Measurements from ENCODE around the gene ASB4.
"Not testable (repeated sequence)": the region's sequence is repeated elsewhere in the genome, so short reads cannot be mapped to it uniquely, and the experiment has no call there.

The ASB4 gene, protein sequence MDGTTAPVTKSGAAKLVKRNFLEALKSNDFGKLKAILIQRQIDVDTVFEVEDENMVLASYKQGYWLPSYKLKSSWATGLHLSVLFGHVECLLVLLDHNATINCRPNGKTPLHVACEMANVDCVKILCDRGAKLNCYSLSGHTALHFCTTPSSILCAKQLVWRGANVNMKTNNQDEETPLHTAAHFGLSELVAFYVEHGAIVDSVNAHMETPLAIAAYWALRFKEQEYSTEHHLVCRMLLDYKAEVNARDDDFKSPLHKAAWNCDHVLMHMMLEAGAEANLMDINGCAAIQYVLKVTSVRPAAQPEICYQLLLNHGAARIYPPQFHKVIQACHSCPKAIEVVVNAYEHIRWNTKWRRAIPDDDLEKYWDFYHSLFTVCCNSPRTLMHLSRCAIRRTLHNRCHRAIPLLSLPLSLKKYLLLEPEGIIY

GRCh38 chr7:95485391-95486123 is at the start of gene ASB4:
TSS of gene ASB4 (plus strand) at chr7:95485943. CDS start at chr7:95485972, 29 bp downstream.
- no peak for DNase-seq

GRCh38 chr7:95436407-95436806 is 49.3 kb upstream of the ASB4 start:
- no peak for DNase-seq

DNA sequence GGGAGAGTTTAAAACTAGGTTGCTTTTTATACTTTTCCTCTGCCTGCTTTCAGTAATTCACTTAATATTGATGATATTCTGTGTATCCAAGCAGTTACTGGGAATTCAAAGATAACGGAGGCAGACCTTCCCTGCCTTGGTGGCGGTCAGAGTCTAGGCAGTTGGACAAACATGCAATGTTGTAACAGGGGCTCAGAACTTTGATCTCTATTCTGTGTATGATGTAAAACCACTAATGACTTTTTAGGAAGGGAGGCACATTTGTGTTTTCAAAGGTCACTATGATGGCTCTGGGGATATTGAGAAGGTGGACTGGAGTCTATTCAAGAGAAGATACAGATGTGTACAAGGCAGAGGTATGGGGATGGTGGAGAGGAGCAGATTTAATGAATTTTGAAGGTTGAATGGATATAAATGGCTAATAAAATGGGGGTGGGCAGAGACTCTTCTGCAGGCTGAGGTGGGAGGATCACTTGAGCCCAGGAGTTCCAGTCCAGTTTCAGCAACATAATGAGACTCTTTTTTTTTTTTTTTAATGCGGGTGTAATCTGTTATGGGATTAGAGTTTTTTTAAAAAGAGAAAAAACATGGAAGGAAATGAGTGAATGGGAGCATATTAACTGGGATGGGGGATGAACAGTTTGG is 45.2 kb upstream of the ASB4 start:
- no peak for DNase-seq

DNA sequence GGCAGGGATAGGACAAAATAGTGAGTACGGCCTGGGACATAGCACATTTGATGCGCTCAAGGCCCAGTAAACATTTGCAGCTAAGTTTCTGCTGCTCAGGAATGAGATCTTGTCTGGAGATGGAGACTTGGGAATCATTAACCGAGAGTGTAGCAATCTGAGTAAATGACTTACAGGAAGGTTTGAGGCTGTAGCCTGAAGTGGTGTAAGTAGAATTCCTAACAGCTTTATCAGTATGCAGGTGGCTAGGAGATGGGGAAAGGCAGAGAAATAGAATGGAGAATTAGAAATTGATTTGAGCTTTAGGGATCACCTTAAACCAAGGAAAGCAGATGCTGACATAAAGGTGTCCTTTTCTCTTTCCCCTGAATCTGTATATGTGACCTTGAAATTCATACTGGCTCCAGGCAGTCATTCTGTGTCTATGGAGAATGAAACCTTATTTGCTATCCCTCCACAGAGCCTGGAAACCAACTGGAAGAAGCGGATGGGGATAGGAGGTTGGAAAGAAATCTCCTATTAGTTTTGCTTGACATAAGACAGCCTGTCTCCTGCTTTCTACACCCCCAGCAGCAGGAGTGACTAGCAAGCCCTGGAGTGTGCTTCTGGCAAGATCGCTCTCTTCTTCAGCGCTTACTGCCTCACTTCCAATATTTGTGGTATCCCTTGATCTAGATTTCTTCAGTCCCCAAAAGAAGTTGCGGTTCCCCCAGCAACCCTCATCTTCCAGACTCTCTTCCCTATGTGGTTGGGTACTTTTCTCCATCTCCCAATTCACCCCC is 44.5 kb upstream of the ASB4 start:
- DNase-seq, result no peak

DNA sequence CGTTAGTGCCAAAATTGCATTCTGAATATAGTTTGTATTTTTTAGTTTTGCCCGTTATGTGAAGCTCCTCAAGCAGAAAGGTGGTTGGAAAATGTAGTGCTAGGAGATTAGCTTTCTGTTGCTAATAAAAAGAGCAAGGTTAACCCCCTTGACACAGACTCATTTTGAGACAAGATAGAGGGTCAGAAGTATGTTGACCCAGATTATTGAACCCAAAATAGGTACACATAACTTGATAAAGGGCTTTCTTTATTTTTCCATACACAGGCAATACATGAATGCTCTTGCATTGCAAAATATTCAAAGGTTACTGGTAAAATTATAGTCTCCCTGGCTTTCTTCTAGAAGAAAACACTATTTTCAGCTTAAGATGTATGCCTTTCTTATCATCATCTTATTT is 40.9 kb upstream of the ASB4 start:
- no peak for DNase-seq

DNA sequence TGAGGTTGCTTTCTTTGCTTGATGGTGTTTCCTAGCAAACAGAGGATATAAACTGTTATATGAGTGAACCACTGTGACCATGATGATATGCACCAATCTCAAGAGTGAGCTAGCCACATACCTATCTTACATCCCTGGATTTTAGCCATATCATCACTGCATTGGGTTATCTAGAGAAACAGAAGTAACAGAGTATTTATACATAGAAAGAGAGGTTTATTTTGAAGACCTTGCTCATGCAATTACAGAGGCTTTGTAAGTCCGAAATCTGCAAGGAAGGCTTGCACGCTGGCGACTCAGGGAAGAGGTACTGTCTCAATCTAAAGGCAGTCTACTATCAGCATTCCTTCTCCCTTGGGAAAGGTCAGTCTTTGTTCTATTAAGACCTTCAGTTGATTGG is 39.1 kb upstream of the ASB4 start:
- no peak for DNase-seq

GRCh38 chr7:95454438-95455045 is 31.2 kb upstream of the ASB4 start:
- DNase-seq, result no peak

DNA sequence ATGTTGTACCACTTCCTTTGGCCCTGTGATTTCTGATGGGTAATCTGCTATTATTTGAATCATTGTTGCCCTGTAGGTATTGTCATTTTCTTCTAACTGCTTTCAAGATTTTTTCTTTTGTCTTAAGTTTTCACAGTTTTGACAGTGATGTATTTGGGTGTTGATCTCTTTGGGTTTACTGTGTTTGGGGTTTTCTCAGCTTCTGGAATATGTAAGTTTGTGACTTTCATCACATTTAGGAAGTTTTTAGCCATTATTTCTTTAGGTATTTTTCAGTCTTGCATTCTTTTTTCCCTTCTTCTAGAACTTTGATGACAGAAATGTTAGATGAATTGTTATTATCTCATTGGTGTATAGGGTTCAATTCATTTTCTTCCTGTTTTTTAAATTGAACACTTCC is 27.8 kb upstream of the ASB4 start:
- DNase-seq, result no peak

DNA sequence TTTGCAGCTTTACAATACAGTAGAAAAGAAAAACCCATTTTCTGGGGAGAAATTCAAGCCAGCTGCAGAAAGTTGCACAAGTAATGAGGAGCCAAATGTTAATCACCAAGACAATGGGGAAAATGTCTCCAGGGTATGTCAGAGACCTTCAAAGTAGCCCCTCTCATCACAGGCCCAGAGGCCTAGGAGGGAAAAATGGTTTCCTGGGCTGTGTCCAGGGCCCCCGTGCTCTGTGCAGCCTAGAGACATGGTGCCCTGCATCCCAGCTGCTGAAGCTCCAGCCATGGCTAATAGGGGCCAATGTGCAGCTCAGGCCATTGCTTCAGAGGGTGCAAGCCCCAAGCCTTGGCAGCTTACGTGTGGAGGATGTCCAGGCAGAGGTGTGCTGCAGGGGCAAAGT is 25.1 kb upstream of the ASB4 start:
- not testable (repeated sequence) for DNase-seq

DNA sequence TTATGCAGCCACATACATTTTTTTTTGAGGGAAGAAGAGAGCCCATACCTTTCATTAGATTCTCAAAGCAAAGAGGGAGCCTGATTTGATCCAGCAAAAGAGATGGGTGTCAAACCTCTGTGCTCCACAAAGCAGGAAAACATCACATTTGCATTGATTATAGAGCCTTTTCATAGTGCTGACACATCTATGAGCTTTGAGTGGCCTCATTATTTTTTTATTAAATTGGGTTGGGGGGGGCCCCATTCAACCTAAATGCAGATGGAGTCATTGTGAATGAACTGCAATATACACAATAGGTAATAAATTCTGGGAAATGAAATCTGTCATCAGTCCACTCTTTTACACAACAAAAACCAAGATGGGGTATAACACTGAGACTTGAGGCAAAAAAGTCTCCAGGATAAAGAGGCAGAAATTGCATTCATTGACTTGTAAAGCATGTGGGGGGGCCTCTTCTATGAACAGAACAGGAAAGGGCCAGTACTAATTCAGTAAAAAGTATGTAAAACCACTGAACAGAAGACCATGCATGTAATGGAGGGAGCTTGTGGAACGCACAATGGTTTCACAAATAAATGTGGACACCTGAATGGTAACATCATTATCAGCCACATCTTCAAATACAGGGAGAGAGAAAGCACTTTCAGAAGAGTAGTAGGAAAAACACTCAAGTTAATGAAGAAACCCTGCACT is 17.7 kb upstream of the ASB4 start:
- DNase-seq, result no peak

GRCh38 chr7:95469187-95469586 is 16.6 kb upstream of the ASB4 start:
- DNase-seq, result no peak

GRCh38 chr7:95469848-95470247 is 15.9 kb upstream of the ASB4 start:
- DNase-seq, result no peak

DNA sequence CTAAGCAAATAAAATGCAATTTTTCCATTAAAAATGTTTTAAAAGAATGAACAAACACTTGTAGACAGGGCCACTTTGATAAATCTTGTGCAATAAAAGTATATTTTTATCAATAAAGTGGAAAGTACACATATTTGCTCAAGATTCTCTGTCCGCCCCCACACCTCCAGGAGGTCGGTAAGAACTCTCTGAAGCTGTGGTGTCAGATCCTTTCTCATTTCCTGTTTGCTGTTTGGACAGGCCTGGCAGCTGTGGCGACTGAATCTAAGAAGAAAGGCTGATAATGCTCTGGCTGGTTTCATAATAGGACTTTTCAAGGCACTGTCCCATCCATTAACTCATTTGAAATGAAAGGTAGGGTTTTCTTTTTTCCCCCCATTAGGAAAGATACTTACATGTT is 15.3 kb upstream of the ASB4 start:
- peak; percentile 29 to 68 for DNase-seq

- no peak for DNase-seq
Measured at GRCh38 chr7:95471071-95471470, 14.7 kb upstream of the ASB4 start.

- no peak for DNase-seq
Measured at GRCh38 chr7:95472581-95473161, 13.1 kb upstream of the ASB4 start.

DNA sequence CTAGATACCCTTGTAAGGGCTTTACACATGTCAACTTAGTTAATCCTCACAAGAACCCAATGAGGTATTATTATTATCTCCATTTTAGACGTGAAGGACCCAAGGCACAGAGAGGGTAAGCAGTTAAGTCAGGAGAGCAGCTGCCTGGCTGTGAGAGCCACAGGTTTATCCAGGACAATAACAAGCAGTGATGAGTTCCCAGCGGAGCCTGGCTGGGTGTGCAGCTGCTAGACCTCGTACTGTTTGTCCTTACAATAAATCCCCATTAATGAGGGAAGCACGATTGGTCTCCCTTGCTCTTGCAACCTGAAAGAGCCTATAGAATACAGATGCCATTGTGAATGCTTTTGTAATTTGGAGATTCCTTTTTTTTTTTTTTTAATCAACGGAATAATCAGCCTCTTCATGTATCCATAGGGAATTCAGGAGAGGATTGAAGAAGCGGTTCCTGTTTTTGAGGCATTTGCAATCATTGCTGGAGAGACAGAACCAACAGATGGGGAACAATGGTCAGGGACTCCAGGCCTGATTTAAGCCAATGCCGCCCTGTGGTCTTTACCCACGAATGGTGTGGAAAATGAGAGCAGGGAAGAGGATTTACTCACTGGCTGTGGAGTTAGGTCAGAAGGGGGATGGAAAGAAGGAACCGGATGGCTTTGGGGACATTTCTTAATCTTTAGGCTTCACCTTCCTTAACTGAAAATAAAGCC is 12.3 kb upstream of the ASB4 start:
- no peak for DNase-seq

DNA sequence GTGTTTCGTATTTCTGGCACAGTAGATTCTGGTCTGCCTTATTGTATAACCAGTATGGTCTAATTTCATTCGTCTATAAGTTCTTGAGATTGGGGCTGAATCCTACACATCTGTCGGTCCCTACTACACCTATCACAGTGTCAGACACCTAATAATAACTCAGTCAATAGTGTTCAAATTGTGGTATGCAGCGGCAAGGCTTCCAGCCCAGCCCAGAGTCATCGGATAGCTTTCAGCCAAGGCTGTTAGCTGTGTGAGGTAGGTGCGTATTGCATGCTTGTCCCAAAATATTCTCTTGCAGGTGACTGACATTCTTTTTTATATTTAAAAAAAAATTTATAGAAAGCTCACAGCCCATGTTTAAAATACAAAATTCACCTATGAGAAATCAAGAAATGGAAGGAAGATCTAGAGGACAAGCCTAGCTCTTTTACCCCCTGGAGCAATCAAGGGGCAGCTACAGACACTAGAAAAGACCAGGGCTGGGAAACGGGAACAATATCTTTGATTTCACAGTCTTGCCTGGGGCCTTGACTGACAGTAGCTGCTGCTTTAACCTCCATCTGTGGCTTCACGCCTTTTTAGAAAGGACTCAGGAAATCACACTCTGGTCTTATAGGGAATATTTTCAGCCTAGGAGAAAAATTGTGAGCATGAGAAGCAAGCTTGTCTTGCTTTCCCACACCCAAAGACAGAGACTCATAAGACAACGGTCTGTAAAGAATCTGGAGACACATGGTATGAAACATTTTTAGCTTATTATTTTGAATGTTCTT is 9.5 kb upstream of the ASB4 start:
- DNase-seq, result no peak

- DNase-seq, result peak; percentile 33 to 71
Measured at GRCh38 chr7:95476904-95477594, 8.7 kb upstream of the ASB4 start.

DNA sequence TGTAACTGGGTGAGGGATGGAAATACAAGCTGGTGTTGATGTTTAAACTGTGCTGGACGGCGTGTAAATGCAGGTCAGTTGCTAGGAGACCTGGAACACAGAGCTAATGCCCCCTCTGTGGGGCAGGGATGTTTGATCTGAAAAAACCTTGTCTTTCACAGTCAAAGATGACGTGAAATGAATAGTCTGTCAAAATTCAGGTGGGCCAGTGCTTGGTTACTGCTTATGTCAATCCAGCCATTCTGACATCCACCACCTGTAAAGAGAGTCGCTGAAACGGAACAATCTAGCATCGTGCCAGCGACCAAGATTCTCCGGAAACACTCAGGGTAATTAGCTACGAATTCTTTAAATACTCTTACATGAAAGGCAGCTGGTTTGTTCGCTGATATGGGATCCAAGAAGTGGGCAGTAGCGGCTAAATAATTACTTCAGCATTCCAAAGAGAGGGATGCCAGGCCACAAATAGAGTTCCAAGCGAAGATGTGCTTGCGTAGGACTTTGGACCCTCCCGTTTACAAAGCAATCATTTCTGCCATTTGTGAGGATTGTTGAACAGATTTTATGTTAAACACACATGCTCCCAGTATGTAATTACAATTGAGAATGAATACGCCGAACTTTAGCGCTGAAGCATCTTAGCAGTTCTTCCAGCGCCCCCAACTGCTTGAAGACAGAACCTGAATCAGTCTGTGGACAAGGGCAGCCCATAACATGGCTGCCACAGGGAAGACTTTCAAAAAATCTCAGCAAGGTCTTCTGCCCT is 7.3 kb upstream of the ASB4 start:
- DNase-seq, result no peak

All from inflammatory macrophage treated with lipopolysaccharide for 1 hour (primary cell).